GM23248 (cell line): ENCODE results near the gene SLC3A2. TPM values are rescaled to one million over a fixed set of nuclear protein-coding genes. Genes with fewer than 3 reads are reported as not detected.
"Not testable (repeated sequence)": the region's sequence is repeated elsewhere in the genome, so short reads cannot be mapped to it uniquely, and the experiment has no call there.

Source experiments
- DNase-seq: peaks from one replicate; pipeline ENCODE4 v3.0.0-alpha.2; 2015
- H2AFZ ChIP-seq: fragments of 200-600 bp; sonication (generic); 2 replicates; pipeline ENCODE4 v1.6.1; 2016; ENCODE audit warnings: antibody characterized with exemption
- H3F3A ChIP-seq: fragments of 200-600 bp; sonication (generic); 2 replicates; pipeline ENCODE4 v1.6.1; 2016; ENCODE audit warnings: mild to moderate bottlenecking, antibody characterized with exemption, mixed run types; ENCODE audit not compliant: insufficient read depth
- H3K27ac ChIP-seq: fragments of 200-600 bp; sonication (generic); 2 replicates; pipeline ENCODE4 v1.5.1; 2016; ENCODE audit warnings: mild to moderate bottlenecking
- H3K27me3 ChIP-seq: fragments of 200-600 bp; sonication (generic); replicated peaks from 2 replicates; pipeline ENCODE4 v1.6.1; 2016; ENCODE audit warnings: mild to moderate bottlenecking; ENCODE audit not compliant: insufficient read depth
- H3K36me3 ChIP-seq: fragments of 200-600 bp; sonication (generic); 2 replicates; pipeline ENCODE4 v1.6.1; 2016; ENCODE audit warnings: low read depth, mild to moderate bottlenecking
- H3K4me1 ChIP-seq: fragments of 200-600 bp; sonication (generic); 2 replicates; pipeline ENCODE4 v1.6.1; 2016; ENCODE audit warnings: mild to moderate bottlenecking; ENCODE audit not compliant: insufficient read depth
- H3K4me2 ChIP-seq: fragments of 200-600 bp; sonication (generic); one replicate; pipeline ENCODE4 v1.6.1; 2016; ENCODE audit warnings: mild to moderate bottlenecking; ENCODE audit not compliant: unreplicated experiment
- H3K4me3 ChIP-seq: fragments of 200-600 bp; sonication (generic); 2 replicates; pipeline ENCODE4 v1.5.1; 2016; ENCODE audit warnings: mild to moderate bottlenecking
- H3K79me2 ChIP-seq: fragments of 200-600 bp; sonication (generic); 2 replicates; pipeline ENCODE4 v1.6.1; 2016; ENCODE audit warnings: mild to moderate bottlenecking; ENCODE audit not compliant: insufficient read depth
- H3K9ac ChIP-seq: fragments of 200-600 bp; sonication (generic); 2 replicates; pipeline ENCODE4 v1.6.1; 2016; ENCODE audit warnings: mild to moderate bottlenecking
- H3K9me2 ChIP-seq: fragments of 200-600 bp; sonication (generic); 2 replicates; pipeline ENCODE4 v1.6.1; 2016; ENCODE audit warnings: mixed run types, mild to moderate bottlenecking, moderate library complexity; ENCODE audit not compliant: insufficient read depth
- H3K9me3 ChIP-seq: fragments of 200-600 bp; sonication (generic); one replicate; pipeline ENCODE4 v1.6.1; 2017; ENCODE audit warnings: low read depth
- H4K20me1 ChIP-seq: fragments of 200-600 bp; sonication (generic); 2 replicates; pipeline ENCODE4 v1.6.0; 2016; ENCODE audit not compliant: insufficient read depth
- EZH2 ChIP-seq: fragments of 200-600 bp; sonication (generic); IDR thresholded peaks from 2 replicates; pipeline ENCODE4 v1.6.1; 2018; ENCODE audit warnings: antibody characterized with exemption, mild to moderate bottlenecking; ENCODE audit not compliant: insufficient read depth, poor library complexity, severe bottlenecking
- EZH2phosphoT487 ChIP-seq: fragments of 200-600 bp; sonication (generic); IDR thresholded peaks from 2 replicates; pipeline ENCODE4 v1.6.1; 2018; ENCODE audit warnings: antibody characterized with exemption, moderate library complexity, mild to moderate bottlenecking, low read depth; ENCODE audit not compliant: insufficient read depth
- WGBS, 2 experiments: methylation state at CpG; one replicate each; pipeline ENCODE4 v1.1.6; 2015 to 2017; ENCODE audit warnings: low lambda C conversion rate in 2 of 2, low coverage in 1 of 2; ENCODE audit errors: missing lambda C conversion rate in 2 of 2; 5-methylcytosine and 5-hydroxymethylcytosine counted together
- in situ Hi-C: fragments of 300-500 bp; cut with MboI; formaldehyde crosslinking; loops from 2 replicates; pipeline ENCODE4 v1.15.0; 2020
- polyA plus RNA-seq: library from polyadenylated mRNA; unstranded; fragments of >200 nt; fragmentation: Nextera tagmentation; extraction: Ambion mirVana; gene quantifications from 2 replicates; pipeline ENCODE4 v1.2.1, GENCODE V29; 2016
- total RNA-seq: library from RNA; depleted of rRNA; stranded (reverse); fragments of >200 nt; shearing (Covaris generic); gene quantifications from 2 replicates; pipeline ENCODE4 v1.2.3, GENCODE V29; 2014

SLC3A2 gene
- total and polyA plus RNA-seq, 2 experiments from 2014 or later, result 301 to 310 TPM

DNA sequence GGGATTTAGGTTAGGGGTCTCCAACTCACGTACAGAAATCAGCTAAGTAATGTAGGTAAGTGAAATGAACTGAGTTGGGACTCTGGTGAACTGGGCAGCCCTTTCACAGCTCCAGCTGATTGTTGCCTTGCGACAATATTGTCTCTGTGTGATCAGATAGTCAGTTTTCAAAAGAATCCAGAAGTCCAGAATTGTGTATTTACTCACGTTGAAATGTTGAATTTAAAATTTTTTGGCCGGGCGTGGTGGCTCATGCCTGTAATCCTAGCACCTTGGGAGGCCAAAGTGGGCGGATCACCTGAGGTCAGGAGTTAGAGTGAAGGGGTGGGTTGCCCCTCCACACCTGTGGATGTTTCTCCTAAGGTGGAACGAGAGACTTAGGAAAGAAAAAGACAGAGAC is 22.5 kb upstream of the SLC3A2 start:
- no peak for TF ChIP-seq EZH2phosphoT487
- TF ChIP-seq EZH2, result no peak
- no peak for DNase-seq
- Histone ChIP-seq H3F3A (peaks cover 24% of the 10 kb centered on the region), H3K9me3 (no peaks in the 10 kb centered on the region), H3K9me2 (no peaks in the 10 kb centered on the region), H3K27me3 (no peaks in the 10 kb centered on the region), H3K9ac (no peak overlapping the region), H3K27ac (no peak overlapping the region), H3K36me3 (peaks cover 19% of the 10 kb centered on the region), H3K4me3 (no peak overlapping the region), H3K79me2 (peaks cover 46% of the 10 kb centered on the region), H3K4me2 (no peak overlapping the region), H4K20me1 (peaks cover 4% of the 10 kb centered on the region), H3K4me1 (peaks cover 12% of the 10 kb centered on the region), H2AFZ (no peak overlapping the region)
- 92% methylated on average over 7 of the region's 7 CpGs for WGBS, 2 experiments
- in situ Hi-C loops, result no loop called here

GRCh38 chr11:62859281-62859703 is 21.4 kb upstream of the SLC3A2 start:
- H3K27me3 ChIP-seq, H3K4me1 ChIP-seq, in situ Hi-C loops, H3K4me3 ChIP-seq, H3K27ac ChIP-seq, H2AFZ ChIP-seq, H3K9me2 ChIP-seq, H3K9me3 ChIP-seq, H4K20me1 ChIP-seq, H3K36me3 ChIP-seq, DNase-seq, H3K9ac ChIP-seq, H3K4me2 ChIP-seq: not testable (repeated sequence)
- Histone ChIP-seq H3F3A (peaks cover 23% of the 10 kb centered on the region), H3K79me2 (peaks cover 36% of the 10 kb centered on the region)
- WGBS, 2 experiments, result 89% methylated on average over 8 of the region's 8 CpGs

DNA sequence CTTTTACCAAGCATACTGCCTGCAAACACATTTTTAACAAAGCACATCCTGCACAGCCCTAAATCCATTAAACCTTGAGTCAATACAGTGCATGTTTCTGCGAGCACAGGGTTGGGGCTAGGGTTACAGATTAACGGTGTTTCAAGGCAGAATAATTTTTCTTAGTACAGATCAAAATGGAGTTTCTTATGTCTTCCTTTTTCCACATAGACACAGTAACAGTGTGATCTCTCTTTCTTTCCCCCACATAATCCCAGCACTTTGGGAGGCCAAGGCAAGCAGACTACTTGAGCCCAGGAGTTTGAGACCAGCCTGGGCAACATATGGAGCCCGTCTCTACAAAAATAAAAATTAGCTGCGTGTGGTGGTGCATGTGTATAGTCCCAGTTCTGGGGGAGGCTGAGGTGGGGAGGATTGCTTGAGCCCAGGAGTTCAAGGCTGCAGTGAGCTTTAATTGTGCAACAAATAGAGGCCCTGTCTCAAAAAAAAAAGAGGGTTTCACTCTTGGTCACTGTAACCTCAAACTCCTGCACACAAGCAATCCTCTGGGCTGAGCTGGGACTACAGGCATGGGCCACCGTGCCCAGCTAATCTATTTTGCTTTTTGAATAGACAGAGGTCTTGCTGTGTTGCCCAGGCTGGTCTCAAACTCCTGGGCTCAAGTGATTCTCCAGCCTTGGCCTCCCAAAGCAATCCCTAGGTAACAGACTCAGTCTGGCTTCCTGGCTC is 19.7 kb upstream of the SLC3A2 start:
- no peaks in the 10 kb centered on the region for H3K27me3 ChIP-seq
- no peak overlapping the region for H2AFZ ChIP-seq
- no peaks in the 10 kb centered on the region for H3K9me3 ChIP-seq
- peaks cover 25% of the 10 kb centered on the region for H3K79me2 ChIP-seq
- H3K4me1 ChIP-seq, result peaks cover 9% of the 10 kb centered on the region; the same call in 1 of the 2 replicates
- H3K4me2 ChIP-seq, result no peak overlapping the region
- no peak for DNase-seq
- H3K36me3 ChIP-seq, result no peaks in the 10 kb centered on the region
- no peaks in the 10 kb centered on the region for H4K20me1 ChIP-seq
- no peaks in the 10 kb centered on the region for H3K9me2 ChIP-seq
- in situ Hi-C loops, result no loop called here
- peaks cover 12% of the 10 kb centered on the region; the same call in 1 of the 2 replicates for H3F3A ChIP-seq
- 93 to 94% methylated on average over 5 of the region's 5 CpGs for WGBS, 2 experiments
- no peak overlapping the region for H3K4me3 ChIP-seq
- TF ChIP-seq EZH2phosphoT487 (no peak), EZH2 (no peak)
- no peak overlapping the region for H3K9ac ChIP-seq
- no peak overlapping the region for H3K27ac ChIP-seq

DNA sequence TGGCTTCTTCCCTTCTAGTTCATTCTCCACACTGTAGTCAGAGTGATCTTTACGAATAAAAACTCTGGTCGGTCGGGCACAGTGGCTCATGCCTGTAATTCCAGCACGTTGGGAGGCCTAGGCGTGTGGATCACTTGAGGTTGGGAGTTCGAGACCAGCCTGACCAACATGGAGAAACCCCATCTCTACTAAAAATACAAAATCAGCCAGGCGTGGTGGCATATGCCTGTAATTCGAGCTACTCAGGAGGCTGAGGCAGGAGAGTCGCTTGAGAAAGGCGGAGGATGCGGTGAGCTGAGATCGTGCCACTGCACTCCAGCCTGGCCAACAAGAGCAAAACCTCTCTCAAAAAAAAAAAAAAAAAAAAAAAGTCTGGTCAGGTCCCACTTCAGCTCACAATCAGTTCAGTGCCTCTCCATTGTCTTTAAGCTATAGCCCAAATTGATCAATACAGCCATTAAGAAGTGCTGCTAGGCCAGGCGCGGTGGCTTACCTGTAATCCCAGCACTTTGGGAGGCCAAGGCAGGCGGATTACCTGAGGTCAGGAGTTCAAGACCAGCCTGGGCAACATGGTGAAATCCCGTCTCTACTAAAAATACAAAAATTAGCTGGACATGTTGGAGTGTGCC is 19.0 kb upstream of the SLC3A2 start:
- Histone ChIP-seq H3F3A (peaks cover 12% of the 10 kb centered on the region; the same call in 1 of the 2 replicates), H3K79me2 (peaks cover 23% of the 10 kb centered on the region)
- WGBS, 2 experiments, result 93 to 96% methylated on average over 16 of the region's 16 CpGs
- H3K4me2 ChIP-seq, DNase-seq, H2AFZ ChIP-seq, H3K4me3 ChIP-seq, H3K36me3 ChIP-seq, H3K9me3 ChIP-seq, H3K27me3 ChIP-seq, H3K9ac ChIP-seq, H4K20me1 ChIP-seq, H3K9me2 ChIP-seq, in situ Hi-C loops, H3K27ac ChIP-seq, H3K4me1 ChIP-seq: not testable (repeated sequence)
